HUES48 (cell line): ENCODE data around the gene PRR33.

ENCODE experiments used
- H3K27ac ChIP-seq: one replicate; pipeline ENCODE4 v1.7.0; 2013; ENCODE audit warnings: low read depth, low read length, inconsistent platforms
- H3K27me3 ChIP-seq: 2 replicates; pipeline ENCODE4 v1.6.1; 2013; ENCODE audit warnings: mild to moderate bottlenecking, low read length; ENCODE audit not compliant: control insufficient read depth, insufficient read depth
- H3K36me3 ChIP-seq: 2 replicates; pipeline ENCODE4 v1.6.1; 2013; ENCODE audit warnings: low read length; ENCODE audit not compliant: control insufficient read depth, insufficient read depth
- H3K4me1 ChIP-seq: 2 replicates; pipeline ENCODE4 v1.6.1; 2013; ENCODE audit warnings: mild to moderate bottlenecking, low read length; ENCODE audit not compliant: control insufficient read depth, insufficient read depth
- H3K4me3 ChIP-seq: 2 replicates; pipeline ENCODE4 v1.5.1; 2013; ENCODE audit warnings: mild to moderate bottlenecking, low read depth, low read length
- H3K9ac ChIP-seq: 2 replicates; pipeline ENCODE4 v1.6.1; 2013; ENCODE audit warnings: mild to moderate bottlenecking, low read depth, low read length, moderate library complexity
- H3K9me3 ChIP-seq: 2 replicates; pipeline ENCODE4 v1.6.1; 2013; ENCODE audit warnings: low read length; ENCODE audit not compliant: control insufficient read depth, insufficient read depth

Gene PRR33

GRCh38 chr11:1854132-1854948 lies 37.4 kb downstream of the PRR33 start:
- H3K9ac ChIP-seq, result no peak overlapping the region
- H3K4me3 ChIP-seq, result no peak overlapping the region
- no peaks in the 10 kb centered on the region for H3K4me1 ChIP-seq
- H3K27me3 ChIP-seq, result no peaks in the 10 kb centered on the region
- H3K27ac ChIP-seq, result no peak overlapping the region
- H3K9me3 ChIP-seq, result no peaks in the 10 kb centered on the region
- H3K36me3 ChIP-seq, result no peaks in the 10 kb centered on the region

- Histone ChIP-seq H3K27me3 (no peaks in the 10 kb centered on the region), H3K4me3 (no peak overlapping the region), H3K9me3 (no peaks in the 10 kb centered on the region), H3K27ac (no peak overlapping the region), H3K36me3 (no peaks in the 10 kb centered on the region), H3K9ac (no peak overlapping the region), H3K4me1 (no peaks in the 10 kb centered on the region)
These were observed 38.1 kb downstream of the PRR33 start for GRCh38 chr11:1853376-1854131.

GRCh38 chr11:1852877-1853276 lies 38.8 kb downstream of the PRR33 start, which contains the start of gene LSP1:
LSP1 (plus strand) TSS chr11:1853084; CDS start chr11:1853145, 61 bp downstream.
- H3K27ac ChIP-seq, result no peak within 1 kb of the TSS
- H3K9me3 ChIP-seq, result no peaks in the 10 kb centered on the region
- H3K9ac ChIP-seq, result no peak within 1 kb of the TSS
- no peaks in the 10 kb centered on the region for H3K27me3 ChIP-seq
- H3K4me3 ChIP-seq, result no peak within 1 kb of the TSS
- H3K4me1 ChIP-seq, result no peaks in the 10 kb centered on the region
- no peaks in the 10 kb centered on the region for H3K36me3 ChIP-seq

GRCh38 chr11:1852271-1852876 lies 39.3 kb downstream of the PRR33 start:
- Histone ChIP-seq H3K4me3 (no peak overlapping the region), H3K27ac (no peak overlapping the region), H3K9ac (no peak overlapping the region), H3K4me1 (no peaks in the 10 kb centered on the region), H3K9me3 (no peaks in the 10 kb centered on the region), H3K27me3 (no peaks in the 10 kb centered on the region), H3K36me3 (no peaks in the 10 kb centered on the region)

GRCh38 chr11:1851468-1852180 lies 40.1 kb downstream of the PRR33 start:
- Histone ChIP-seq H3K4me1 (no peaks in the 10 kb centered on the region), H3K27ac (no peak overlapping the region), H3K9ac (no peak overlapping the region)

GRCh38 chr11:1848640-1849430 lies 42.9 kb downstream of the PRR33 start:
- Histone ChIP-seq H3K9me3 (no peaks in the 10 kb centered on the region), H3K36me3 (no peaks in the 10 kb centered on the region), H3K4me1 (no peaks in the 10 kb centered on the region), H3K27ac (no peak overlapping the region), H3K27me3 (peaks cover 4% of the 10 kb centered on the region; the same call in 1 of the 2 replicates), H3K9ac (no peak overlapping the region), H3K4me3 (no peak overlapping the region)

More at GRCh38 chr11:1851468-1852180, 40.1 kb downstream of the PRR33 start:
- Histone ChIP-seq H3K4me3 (no peak overlapping the region), H3K27me3 (no peaks in the 10 kb centered on the region), H3K9me3 (no peaks in the 10 kb centered on the region), H3K36me3 (no peaks in the 10 kb centered on the region)

GRCh38 chr11:1847926-1848639 lies 43.6 kb downstream of the PRR33 start:
- no peaks in the 10 kb centered on the region for H3K36me3 ChIP-seq
- H3K27ac ChIP-seq, result no peak overlapping the region
- no peaks in the 10 kb centered on the region for H3K4me1 ChIP-seq
- no peaks in the 10 kb centered on the region for H3K9me3 ChIP-seq
- H3K9ac ChIP-seq, result no peak overlapping the region
- no peak overlapping the region for H3K4me3 ChIP-seq
- peaks cover 4% of the 10 kb centered on the region; the same call in 1 of the 2 replicates for H3K27me3 ChIP-seq

GRCh38 chr11:1847006-1847735 lies 44.5 kb downstream of the PRR33 start:
- Histone ChIP-seq H3K9me3 (no peaks in the 10 kb centered on the region), H3K27ac (no peak overlapping the region), H3K27me3 (peaks cover 4% of the 10 kb centered on the region; the same call in 1 of the 2 replicates), H3K36me3 (no peaks in the 10 kb centered on the region), H3K4me3 (no peak overlapping the region), H3K9ac (no peak overlapping the region), H3K4me1 (no peaks in the 10 kb centered on the region)

- H3K4me1 ChIP-seq, result no peaks in the 10 kb centered on the region
- no peak overlapping the region for H3K27ac ChIP-seq
- H3K4me3 ChIP-seq, result no peak overlapping the region
- no peaks in the 10 kb centered on the region for H3K9me3 ChIP-seq
- H3K36me3 ChIP-seq, result no peaks in the 10 kb centered on the region
- peaks cover 4% of the 10 kb centered on the region; the same call in 1 of the 2 replicates for H3K27me3 ChIP-seq
- no peak overlapping the region for H3K9ac ChIP-seq
These were observed 45.2 kb downstream of the PRR33 start for GRCh38 chr11:1846453-1846932.
